ENCODE data around the gene DCAKD. TPM values are rescaled to one million over a fixed set of nuclear protein-coding genes. Genes with fewer than 3 reads are reported as not detected.

Gene DCAKD
- total RNA-seq, 1 donor from 2014 or later, result 42.2 TPM

- Mint-ChIP-seq H3K9me3 (ENCODE audit: unreplicated experiment) (no peaks in the 10 kb centered on the region), H3K4me3 (ENCODE audit: unreplicated experiment) (peak overlapping the region; percentile 23), H3K4me1 (ENCODE audit: unreplicated experiment) (peaks cover 68% of the 10 kb centered on the region), H3K27ac (ENCODE audit: unreplicated experiment) (peak overlapping the region; percentile 99), H3K36me3 (ENCODE audit: unreplicated experiment) (peaks cover 30% of the 10 kb centered on the region), H3K27me3 (ENCODE audit: unreplicated experiment) (no peaks in the 10 kb centered on the region)
- TF ChIP-seq, protein P1, sequence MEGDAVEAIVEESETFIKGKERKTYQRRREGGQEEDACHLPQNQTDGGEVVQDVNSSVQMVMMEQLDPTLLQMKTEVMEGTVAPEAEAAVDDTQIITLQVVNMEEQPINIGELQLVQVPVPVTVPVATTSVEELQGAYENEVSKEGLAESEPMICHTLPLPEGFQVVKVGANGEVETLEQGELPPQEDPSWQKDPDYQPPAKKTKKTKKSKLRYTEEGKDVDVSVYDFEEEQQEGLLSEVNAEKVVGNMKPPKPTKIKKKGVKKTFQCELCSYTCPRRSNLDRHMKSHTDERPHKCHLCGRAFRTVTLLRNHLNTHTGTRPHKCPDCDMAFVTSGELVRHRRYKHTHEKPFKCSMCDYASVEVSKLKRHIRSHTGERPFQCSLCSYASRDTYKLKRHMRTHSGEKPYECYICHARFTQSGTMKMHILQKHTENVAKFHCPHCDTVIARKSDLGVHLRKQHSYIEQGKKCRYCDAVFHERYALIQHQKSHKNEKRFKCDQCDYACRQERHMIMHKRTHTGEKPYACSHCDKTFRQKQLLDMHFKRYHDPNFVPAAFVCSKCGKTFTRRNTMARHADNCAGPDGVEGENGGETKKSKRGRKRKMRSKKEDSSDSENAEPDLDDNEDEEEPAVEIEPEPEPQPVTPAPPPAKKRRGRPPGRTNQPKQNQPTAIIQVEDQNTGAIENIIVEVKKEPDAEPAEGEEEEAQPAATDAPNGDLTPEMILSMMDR (IDR thresholded peaks at IDR 0.05), result no peak
- DNase-seq (ENCODE audit: extremely low spot score, unreplicated experiment), result no peak
Observed at GRCh38 chr17:45090711-45091110, 39.3 kb upstream of the DCAKD start.

GRCh38 chr17:45088741-45089140 lies 37.3 kb upstream of the DCAKD start:
- Mint-ChIP-seq H3K9me3 (ENCODE audit: unreplicated experiment) (no peaks in the 10 kb centered on the region), H3K36me3 (ENCODE audit: unreplicated experiment) (peaks cover 30% of the 10 kb centered on the region), H3K27ac (ENCODE audit: unreplicated experiment) (peak overlapping the region; percentile 57), H3K4me3 (ENCODE audit: unreplicated experiment) (no peak overlapping the region), H3K27me3 (ENCODE audit: unreplicated experiment) (no peaks in the 10 kb centered on the region), H3K4me1 (ENCODE audit: unreplicated experiment) (peaks cover 65% of the 10 kb centered on the region)
- DNase-seq (ENCODE audit: extremely low spot score, unreplicated experiment), result no peak
- TF ChIP-seq, protein P1 (IDR thresholded peaks at IDR 0.05), result no peak

DNA sequence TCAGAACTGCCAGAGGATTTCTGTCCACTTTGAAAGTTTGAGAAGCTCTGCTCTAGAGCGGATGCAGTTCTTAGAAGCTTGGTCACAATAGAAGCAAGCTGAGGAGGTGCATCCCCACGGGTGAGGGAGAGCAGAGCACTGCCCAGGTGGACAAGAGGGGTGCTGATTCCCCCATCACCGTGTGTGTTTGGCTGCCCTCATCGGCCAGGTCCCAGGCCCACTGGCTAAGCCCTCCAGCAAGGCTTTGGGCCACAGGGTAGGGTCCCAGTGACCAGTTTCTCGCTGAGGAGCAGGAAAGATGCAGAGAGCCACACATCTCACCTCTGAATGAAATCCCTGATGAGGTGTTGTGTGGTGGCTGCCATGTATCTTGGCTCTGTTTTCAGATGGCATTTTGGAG lies 36.5 kb upstream of the DCAKD start:
- H3K27ac Mint-ChIP-seq (ENCODE audit: unreplicated experiment), result peak overlapping the region; percentile 85
- TF ChIP-seq, protein P1 (IDR thresholded peaks at IDR 0.05), result no peak
- peak overlapping the region; percentile 38 for H3K4me3 Mint-ChIP-seq (ENCODE audit: unreplicated experiment)
- peaks cover 26% of the 10 kb centered on the region for H3K36me3 Mint-ChIP-seq (ENCODE audit: unreplicated experiment)
- H3K9me3 Mint-ChIP-seq (ENCODE audit: unreplicated experiment), result no peaks in the 10 kb centered on the region
- no peaks in the 10 kb centered on the region for H3K27me3 Mint-ChIP-seq (ENCODE audit: unreplicated experiment)
- H3K4me1 Mint-ChIP-seq (ENCODE audit: unreplicated experiment), result peaks cover 57% of the 10 kb centered on the region
- DNase-seq (ENCODE audit: extremely low spot score, unreplicated experiment), result no peak

DNA sequence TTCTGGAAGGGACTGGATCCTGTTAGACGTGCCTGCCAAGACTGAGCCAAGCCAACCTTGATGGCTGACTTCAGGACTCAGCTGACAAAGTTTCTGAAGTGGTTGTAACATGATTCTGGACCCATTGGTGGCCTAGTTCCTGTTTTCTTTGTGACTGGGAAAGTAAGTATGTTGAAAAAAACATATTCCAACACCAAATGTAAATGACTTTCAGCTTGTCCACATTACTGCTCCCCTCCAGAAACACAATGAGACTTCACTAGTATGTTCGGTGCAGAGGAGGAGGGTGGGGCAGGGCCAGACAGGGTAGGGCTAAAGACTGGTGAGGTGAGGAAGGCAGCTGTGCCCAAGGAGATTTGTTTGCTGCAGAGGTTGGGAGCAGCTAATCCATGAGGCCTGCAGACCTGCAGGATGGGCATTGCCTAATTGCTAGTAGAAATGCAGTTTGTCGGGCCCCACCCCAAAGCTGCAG lies 36.1 kb upstream of the DCAKD start:
- Mint-ChIP-seq H3K4me1 (ENCODE audit: unreplicated experiment) (peaks cover 53% of the 10 kb centered on the region), H3K27me3 (ENCODE audit: unreplicated experiment) (no peaks in the 10 kb centered on the region), H3K36me3 (ENCODE audit: unreplicated experiment) (peaks cover 26% of the 10 kb centered on the region), H3K9me3 (ENCODE audit: unreplicated experiment) (no peaks in the 10 kb centered on the region), H3K27ac (ENCODE audit: unreplicated experiment) (peak overlapping the region; percentile 85), H3K4me3 (ENCODE audit: unreplicated experiment) (peak overlapping the region; percentile 38)
- DNase-seq (ENCODE audit: extremely low spot score, unreplicated experiment), result no peak
- TF ChIP-seq, protein P1 (IDR thresholded peaks at IDR 0.05), result no peak

DNA sequence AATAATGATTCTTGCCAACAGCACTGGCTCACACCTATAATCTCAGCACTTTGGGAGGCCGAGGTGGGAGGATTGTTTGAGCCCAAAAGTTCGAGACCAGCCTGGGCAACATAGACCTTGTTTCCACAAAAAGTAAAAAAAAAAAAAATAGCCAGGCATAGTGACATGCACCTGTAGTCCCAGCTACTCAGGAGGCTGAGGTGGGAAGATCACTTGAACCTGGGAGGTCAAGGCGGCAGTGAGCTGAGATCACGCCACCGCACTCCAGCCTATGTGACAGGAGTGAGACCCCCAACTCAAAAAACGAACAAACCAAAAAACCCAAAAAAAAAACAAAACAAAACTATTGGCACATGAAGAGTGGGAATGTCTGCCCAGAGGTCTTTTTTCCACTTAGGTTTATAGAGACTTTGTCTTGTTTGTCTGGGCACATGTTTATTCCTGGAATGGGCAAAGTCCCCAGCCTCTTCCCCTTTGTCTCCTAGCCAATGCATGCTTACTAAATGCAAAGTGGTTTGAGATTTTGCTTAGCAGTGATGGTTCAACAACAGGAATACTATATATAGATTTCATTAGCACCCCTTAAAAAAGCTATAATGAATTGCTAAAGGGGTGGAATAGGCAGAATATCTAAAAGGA lies 35.6 kb upstream of the DCAKD start:
- peaks cover 25% of the 10 kb centered on the region for H3K36me3 Mint-ChIP-seq (ENCODE audit: unreplicated experiment)
- no peaks in the 10 kb centered on the region for H3K27me3 Mint-ChIP-seq (ENCODE audit: unreplicated experiment)
- H3K4me1 Mint-ChIP-seq (ENCODE audit: unreplicated experiment), result peaks cover 47% of the 10 kb centered on the region
- peak overlapping the region; percentile 85 for H3K27ac Mint-ChIP-seq (ENCODE audit: unreplicated experiment)
- TF ChIP-seq, protein P1 (IDR thresholded peaks at IDR 0.05), result no peak
- DNase-seq (ENCODE audit: extremely low spot score, unreplicated experiment), result no peak
- H3K4me3 Mint-ChIP-seq (ENCODE audit: unreplicated experiment), result no peak overlapping the region
- H3K9me3 Mint-ChIP-seq (ENCODE audit: unreplicated experiment), result no peaks in the 10 kb centered on the region
